Measurements from ENCODE around the gene MRPL16.

GRCh38 chr11:59766542-59767224, 43.9 kb downstream of the MRPL16 start:
- TF ChIP-seq YY1 (IDR thresholded peaks at IDR 0.05), result no peak
- TF ChIP-seq CTCF (IDR thresholded peaks at IDR 0.05; ENCODE audit: low read depth, low read length, missing input control), result no peak
- TF ChIP-seq MAX (IDR thresholded peaks at IDR 0.05), result no peak

Data from liver (tissue), 2 donors.